GM23338 (cell line): ENCODE measurements around the gene ZNF148. TPM values are rescaled to one million over a fixed set of nuclear protein-coding genes. Genes with fewer than 3 reads are reported as not detected.

Source experiments
- ATAC-seq: fragments of 200-7000 bp; cut with Tn5 transposase; 3 replicates; pipeline ENCODE4 v1.9.1; 2020
- DNase-seq: peaks from one replicate; pipeline ENCODE4 v3.0.0-alpha.2; 2015; ENCODE audit warnings: low spot score
- H2AFZ ChIP-seq: fragments of 200-600 bp; sonication (generic); 2 replicates; pipeline ENCODE4 v1.8.0; 2016; ENCODE audit warnings: antibody characterized with exemption, mild to moderate bottlenecking, moderate library complexity
- H3F3A ChIP-seq: fragments of 200-600 bp; sonication (generic); replicated peaks from 2 replicates; pipeline ENCODE4 v1.8.0; 2017; ENCODE audit warnings: antibody characterized with exemption, mixed run types, low read depth
- H3K27ac ChIP-seq: fragments of 200-600 bp; sonication (generic); 2 replicates; pipeline ENCODE4 v1.6.1; 2016; ENCODE audit warnings: low read depth
- H3K27me3 ChIP-seq: fragments of 200-600 bp; sonication (generic); 2 replicates; pipeline ENCODE4 v1.8.0; 2016; ENCODE audit warnings: mild to moderate bottlenecking, mixed run types, moderate library complexity; ENCODE audit not compliant: insufficient read depth
- H3K36me3 ChIP-seq: fragments of 200-600 bp; sonication (generic); 2 replicates; pipeline ENCODE4 v1.8.0; 2016; ENCODE audit warnings: mild to moderate bottlenecking; ENCODE audit not compliant: insufficient read depth
- H3K4me1 ChIP-seq: fragments of 200-600 bp; sonication (generic); 2 replicates; pipeline ENCODE4 v1.8.0; 2016; ENCODE audit warnings: mild to moderate bottlenecking, moderate library complexity; ENCODE audit not compliant: insufficient read depth
- H3K4me2 ChIP-seq: fragments of 200-600 bp; sonication (generic); 2 replicates; pipeline ENCODE4 v1.7.1; 2017; ENCODE audit warnings: mixed run types
- H3K4me3 ChIP-seq: fragments of 200-600 bp; sonication (generic); 2 replicates; pipeline ENCODE4 v1.6.1; 2016; ENCODE audit warnings: mixed run types
- H3K79me2 ChIP-seq: fragments of 200-600 bp; sonication (generic); replicated peaks from 2 replicates; pipeline ENCODE4 v1.8.0; 2017; ENCODE audit warnings: mild to moderate bottlenecking; ENCODE audit not compliant: insufficient read depth
- H3K9me2 ChIP-seq: fragments of 200-600 bp; sonication (generic); 2 replicates; pipeline ENCODE4 v1.8.0; 2017; ENCODE audit not compliant: insufficient read depth
- H4K20me1 ChIP-seq: fragments of 200-600 bp; sonication (generic); replicated peaks from 2 replicates; pipeline ENCODE4 v1.8.0; 2017; ENCODE audit warnings: mild to moderate bottlenecking; ENCODE audit not compliant: insufficient read depth
- H3K27ac Mint-ChIP-seq: 2 replicates; pipeline ENCODE4 v1.8.0; 2020; ENCODE audit warnings: inconsistent platforms, mild to moderate bottlenecking, moderate library complexity, mixed read lengths
- H3K27me3 Mint-ChIP-seq: 3 replicates; pipeline ENCODE4 v1.8.0; 2022; ENCODE audit warnings: low read depth, mild to moderate bottlenecking, moderate library complexity, mixed read lengths, inconsistent platforms; ENCODE audit not compliant: insufficient read depth, poor library complexity
- H3K36me3 Mint-ChIP-seq: 3 replicates; pipeline ENCODE4 v1.8.0; 2021; ENCODE audit warnings: low read depth, mild to moderate bottlenecking, inconsistent platforms, moderate library complexity, mixed read lengths
- H3K4me1 Mint-ChIP-seq: 3 replicates; pipeline ENCODE4 v1.8.0; 2020; ENCODE audit warnings: mild to moderate bottlenecking, inconsistent platforms, mixed read lengths
- H3K4me3 Mint-ChIP-seq: 3 replicates; pipeline ENCODE4 v1.8.0; 2021; ENCODE audit warnings: moderate library complexity, mild to moderate bottlenecking, inconsistent platforms, mixed read lengths
- H3K9me3 Mint-ChIP-seq: 3 replicates; pipeline ENCODE4 v1.8.0; 2020; ENCODE audit warnings: moderate library complexity, mild to moderate bottlenecking, inconsistent platforms, mixed read lengths
- CREB1 ChIP-seq: fragments of 250-450 bp; sonication (Bioruptor Pico); IDR thresholded peaks from 2 replicates; pipeline ENCODE4 v1.5.0; 2020; ENCODE audit warnings: low read depth, mild to moderate bottlenecking, moderate library complexity
- EZH2phosphoT487 ChIP-seq: fragments of 200-600 bp; sonication (generic); IDR thresholded peaks from one replicate; pipeline ENCODE4 v1.8.1; 2018; ENCODE audit warnings: antibody characterized with exemption; ENCODE audit not compliant: unreplicated experiment
- NANOG ChIP-seq: IDR thresholded peaks from 2 replicates; pipeline ENCODE4 v1.6.1; 2016; ENCODE audit warnings: antibody characterized with exemption, borderline replicate concordance
- POLR2AphosphoS5 ChIP-seq: IDR thresholded peaks from 2 replicates; pipeline ENCODE4 v1.6.1; 2016; ENCODE audit warnings: antibody characterized with exemption, low read depth
- REST ChIP-seq: IDR thresholded peaks from one replicate; pipeline ENCODE4 v1.6.1; 2018; ENCODE audit warnings: antibody characterized with exemption; ENCODE audit not compliant: unreplicated experiment
- STAT1 ChIP-seq: IDR thresholded peaks from one replicate; pipeline ENCODE4 v1.6.1; 2016; ENCODE audit warnings: antibody characterized with exemption; ENCODE audit not compliant: unreplicated experiment
- ZNF114 ChIP-seq: fragments of 250-450 bp; sonication (Bioruptor Pico); IDR thresholded peaks from 2 replicates; pipeline ENCODE4 v1.5.0; 2020; ENCODE audit warnings: mild to moderate bottlenecking, moderate library complexity
- ZNF331 ChIP-seq: fragments of 250-450 bp; sonication (Bioruptor Pico); IDR thresholded peaks from 2 replicates; pipeline ENCODE4 v1.5.0; 2020; ENCODE audit warnings: low read depth, mild to moderate bottlenecking, moderate library complexity
- polyA plus RNA-seq: library from polyadenylated mRNA; unstranded; fragments of >200 nt; fragmentation: Nextera tagmentation; extraction: Ambion mirVana; gene quantifications from 2 replicates; pipeline ENCODE4 v1.2.1, GENCODE V29; 2016
- total RNA-seq: library from RNA; depleted of rRNA; stranded (reverse); fragments of >200 nt; shearing (Covaris generic); gene quantifications from 2 replicates; pipeline ENCODE4 v1.2.3, GENCODE V29; 2014
- TF ChIP-seq, protein P1 (sequence below): IDR thresholded peaks from 2 replicates; pipeline ENCODE4 v1.6.1; 2016; ENCODE audit warnings: antibody characterized with exemption
- TF ChIP-seq, protein P2 (sequence below), 2 experiments: fragments of 200-600 bp in 1 of 2; sonication (generic) in 1 of 2; conservative IDR thresholded peaks; 2 replicates each; pipeline versions ENCODE4 v1.5.1 to v1.6.1; 2016 to 2017; ENCODE audit warnings: antibody characterized with exemption in 2 of 2, low read depth in 2 of 2, mild to moderate bottlenecking in 2 of 2, moderate library complexity in 1 of 2

Gene ZNF148
- total and polyA plus RNA-seq, 2 experiments from 2014 or later = 13.9 to 16.9 TPM

- H4K20me1 ChIP-seq = peaks cover 8% of the 10 kb centered on the region; the same call in 1 of the 2 replicates
- no peak overlapping the region for H3K27ac Mint-ChIP-seq
- H3K79me2 ChIP-seq = peaks cover 31% of the 10 kb centered on the region
- ATAC-seq = no peak
- no peaks in the 10 kb centered on the region for H3K27me3 Mint-ChIP-seq
- H3K27me3 ChIP-seq = no peaks in the 10 kb centered on the region
- H3K27ac ChIP-seq = no peak overlapping the region
- H3K4me1 Mint-ChIP-seq = no peaks in the 10 kb centered on the region; the same call in 2 of the 3 replicates
- H3K4me2 ChIP-seq = no peak overlapping the region
- H3K4me3 Mint-ChIP-seq = no peak overlapping the region
- no peak for DNase-seq
- no peak overlapping the region for H2AFZ ChIP-seq
- H3F3A ChIP-seq = no peaks in the 10 kb centered on the region
- H3K9me2 ChIP-seq = no peaks in the 10 kb centered on the region
- H3K4me1 ChIP-seq = no peaks in the 10 kb centered on the region
- H3K36me3 Mint-ChIP-seq = no peaks in the 10 kb centered on the region
- H3K4me3 ChIP-seq = no peak overlapping the region
- TF ChIP-seq POLR2AphosphoS5 = no peak
- H3K9me3 Mint-ChIP-seq = no peaks in the 10 kb centered on the region
- H3K36me3 ChIP-seq = no peaks in the 10 kb centered on the region
Measured at GRCh38 chr3:125300416-125300815, 74.7 kb downstream of the ZNF148 start.

DNA sequence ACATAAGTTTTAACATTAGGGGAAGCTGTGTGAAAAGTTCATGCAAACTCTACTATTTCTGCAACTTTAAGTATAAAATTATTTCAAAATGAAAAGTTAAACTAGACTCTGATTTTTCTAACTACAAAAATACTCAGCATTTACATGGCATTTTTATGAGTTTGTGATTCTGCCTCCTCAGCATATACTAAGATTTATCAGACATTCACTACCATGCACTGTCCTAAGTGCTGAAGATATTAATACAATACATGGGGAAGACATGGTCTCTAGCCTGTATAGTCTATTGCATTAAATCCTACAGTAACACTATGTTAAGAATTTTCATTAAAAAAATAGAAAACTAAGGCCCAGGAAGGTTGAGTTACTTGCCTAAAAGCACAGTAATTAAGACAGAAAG, 80.7 kb downstream of the ZNF148 start:
- ATAC-seq (no peak), DNase-seq (no peak)
- H3F3A ChIP-seq = no peaks in the 10 kb centered on the region
- no peak overlapping the region for H2AFZ ChIP-seq
- Mint-ChIP-seq H3K4me3 (no peak overlapping the region), H3K36me3 (no peaks in the 10 kb centered on the region), H3K4me1 (no peaks in the 10 kb centered on the region), H3K27ac (no peak overlapping the region), H3K27me3 (no peaks in the 10 kb centered on the region), H3K9me3 (no peaks in the 10 kb centered on the region)
- no peaks in the 10 kb centered on the region for H3K4me1 ChIP-seq
- H4K20me1 ChIP-seq = no peaks in the 10 kb centered on the region
- no peak overlapping the region for H3K27ac ChIP-seq
- H3K4me2 ChIP-seq = no peak overlapping the region
- no peaks in the 10 kb centered on the region for H3K9me2 ChIP-seq
- H3K79me2 ChIP-seq = peaks cover 11% of the 10 kb centered on the region; the same call in 1 of the 2 replicates
- no peaks in the 10 kb centered on the region for H3K27me3 ChIP-seq
- no peak overlapping the region for H3K4me3 ChIP-seq
- no peaks in the 10 kb centered on the region for H3K36me3 ChIP-seq
- TF ChIP-seq EZH2phosphoT487 (no peak), ZNF114 (no peak), STAT1 (no peak), REST (no peak), CREB1 (CRISPR knock-in tag) (no peak), ZNF331 (CRISPR knock-in tag) (no peak), NANOG (no peak)
- TF ChIP-seq, protein P1, sequence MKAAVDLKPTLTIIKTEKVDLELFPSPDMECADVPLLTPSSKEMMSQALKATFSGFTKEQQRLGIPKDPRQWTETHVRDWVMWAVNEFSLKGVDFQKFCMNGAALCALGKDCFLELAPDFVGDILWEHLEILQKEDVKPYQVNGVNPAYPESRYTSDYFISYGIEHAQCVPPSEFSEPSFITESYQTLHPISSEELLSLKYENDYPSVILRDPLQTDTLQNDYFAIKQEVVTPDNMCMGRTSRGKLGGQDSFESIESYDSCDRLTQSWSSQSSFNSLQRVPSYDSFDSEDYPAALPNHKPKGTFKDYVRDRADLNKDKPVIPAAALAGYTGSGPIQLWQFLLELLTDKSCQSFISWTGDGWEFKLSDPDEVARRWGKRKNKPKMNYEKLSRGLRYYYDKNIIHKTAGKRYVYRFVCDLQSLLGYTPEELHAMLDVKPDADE = no peak
- TF ChIP-seq, protein P2, sequence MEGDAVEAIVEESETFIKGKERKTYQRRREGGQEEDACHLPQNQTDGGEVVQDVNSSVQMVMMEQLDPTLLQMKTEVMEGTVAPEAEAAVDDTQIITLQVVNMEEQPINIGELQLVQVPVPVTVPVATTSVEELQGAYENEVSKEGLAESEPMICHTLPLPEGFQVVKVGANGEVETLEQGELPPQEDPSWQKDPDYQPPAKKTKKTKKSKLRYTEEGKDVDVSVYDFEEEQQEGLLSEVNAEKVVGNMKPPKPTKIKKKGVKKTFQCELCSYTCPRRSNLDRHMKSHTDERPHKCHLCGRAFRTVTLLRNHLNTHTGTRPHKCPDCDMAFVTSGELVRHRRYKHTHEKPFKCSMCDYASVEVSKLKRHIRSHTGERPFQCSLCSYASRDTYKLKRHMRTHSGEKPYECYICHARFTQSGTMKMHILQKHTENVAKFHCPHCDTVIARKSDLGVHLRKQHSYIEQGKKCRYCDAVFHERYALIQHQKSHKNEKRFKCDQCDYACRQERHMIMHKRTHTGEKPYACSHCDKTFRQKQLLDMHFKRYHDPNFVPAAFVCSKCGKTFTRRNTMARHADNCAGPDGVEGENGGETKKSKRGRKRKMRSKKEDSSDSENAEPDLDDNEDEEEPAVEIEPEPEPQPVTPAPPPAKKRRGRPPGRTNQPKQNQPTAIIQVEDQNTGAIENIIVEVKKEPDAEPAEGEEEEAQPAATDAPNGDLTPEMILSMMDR (conservative IDR thresholded peaks at IDR 0.05; ENCODE audit: low read depth in 2 of 2) = no peak
